ENCODE results near the gene CTXND1.

DNA sequence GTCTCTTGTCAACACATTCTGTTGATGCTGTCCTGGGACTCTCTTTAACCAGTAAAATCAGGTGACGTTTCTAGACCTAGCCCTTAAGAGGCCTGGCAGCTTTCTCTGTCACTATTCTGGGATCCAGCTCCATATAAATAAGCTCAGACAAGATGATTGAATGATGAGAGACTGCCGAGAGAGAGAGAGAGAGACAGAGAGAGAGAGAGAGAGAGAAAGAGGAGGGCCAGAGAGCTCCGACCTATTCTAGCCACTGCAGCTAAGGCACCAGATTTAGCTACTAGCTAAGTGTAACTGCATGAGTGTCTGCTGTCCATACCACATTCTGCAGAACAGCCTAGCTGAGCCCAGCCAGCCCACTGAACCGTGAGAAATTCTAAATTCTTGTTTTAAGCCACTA, 36.1 kb upstream of the CTXND1 start:
- TF ChIP-seq, protein P1, sequence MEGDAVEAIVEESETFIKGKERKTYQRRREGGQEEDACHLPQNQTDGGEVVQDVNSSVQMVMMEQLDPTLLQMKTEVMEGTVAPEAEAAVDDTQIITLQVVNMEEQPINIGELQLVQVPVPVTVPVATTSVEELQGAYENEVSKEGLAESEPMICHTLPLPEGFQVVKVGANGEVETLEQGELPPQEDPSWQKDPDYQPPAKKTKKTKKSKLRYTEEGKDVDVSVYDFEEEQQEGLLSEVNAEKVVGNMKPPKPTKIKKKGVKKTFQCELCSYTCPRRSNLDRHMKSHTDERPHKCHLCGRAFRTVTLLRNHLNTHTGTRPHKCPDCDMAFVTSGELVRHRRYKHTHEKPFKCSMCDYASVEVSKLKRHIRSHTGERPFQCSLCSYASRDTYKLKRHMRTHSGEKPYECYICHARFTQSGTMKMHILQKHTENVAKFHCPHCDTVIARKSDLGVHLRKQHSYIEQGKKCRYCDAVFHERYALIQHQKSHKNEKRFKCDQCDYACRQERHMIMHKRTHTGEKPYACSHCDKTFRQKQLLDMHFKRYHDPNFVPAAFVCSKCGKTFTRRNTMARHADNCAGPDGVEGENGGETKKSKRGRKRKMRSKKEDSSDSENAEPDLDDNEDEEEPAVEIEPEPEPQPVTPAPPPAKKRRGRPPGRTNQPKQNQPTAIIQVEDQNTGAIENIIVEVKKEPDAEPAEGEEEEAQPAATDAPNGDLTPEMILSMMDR (IDR thresholded peaks at IDR 0.05; ENCODE audit: low read depth, low read length, poor library complexity, severe bottlenecking) = no peak
- no peak for TF ChIP-seq EZH2phosphoT487 (IDR thresholded peaks at IDR 0.05; ENCODE audit: borderline replicate concordance, low read length)

All from DOHH2 (cell line).